ENCODE data around the gene PCYOX1L. TPM values are rescaled to one million over a fixed set of nuclear protein-coding genes. Genes with fewer than 3 reads are reported as not detected.

Gene PCYOX1L
- total RNA-seq, 1 experiment from 2014 or later = 15.9 TPM

DNA sequence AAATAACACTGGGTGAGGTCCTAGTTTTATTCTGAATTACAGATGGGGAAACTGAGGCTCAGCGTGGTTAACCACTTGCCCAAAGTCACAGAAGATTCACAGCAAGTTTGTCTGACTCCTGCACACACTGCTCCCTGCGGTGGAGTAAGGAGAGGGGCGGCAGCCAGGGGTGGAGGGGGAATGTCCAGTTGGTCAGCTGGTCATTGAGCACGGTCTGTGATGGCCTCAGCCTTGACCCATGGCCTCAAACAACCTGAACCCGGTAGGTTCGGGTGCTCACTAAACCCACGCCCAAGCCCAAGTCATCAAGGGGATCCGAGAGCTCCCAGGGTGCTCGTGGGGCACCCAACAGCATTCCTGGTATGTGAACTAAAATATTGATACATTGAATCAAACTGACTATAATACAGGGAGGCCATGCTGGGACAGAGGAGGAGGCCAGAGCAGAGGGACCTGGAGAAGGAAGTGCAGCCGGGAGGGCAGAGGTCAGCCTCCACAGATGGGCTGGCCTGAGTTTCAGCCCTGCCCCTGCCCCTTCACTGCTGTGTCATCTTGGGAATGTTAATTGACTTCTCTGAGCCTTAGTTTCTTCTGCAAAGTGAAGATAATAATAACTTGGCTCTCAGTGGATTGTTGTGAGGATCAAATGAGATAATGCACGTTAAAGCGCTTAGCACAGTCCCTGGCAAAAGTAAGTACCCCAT is 24.8 kb downstream of the PCYOX1L start:
- DNase-seq (ENCODE audit: low read depth, low spot score) (no peak), ATAC-seq (no peak)
- BruUV-seq (replicated peaks) = no TSS peak
- intact Hi-C loops (cut with micrococcal nuclease) = loop anchor here (1.0 to 2.0 kb wide), 3 partner anchors 49 to 236 kb away; no protein-coding TSS in a partner anchor
- ChIA-PET CTCF (interaction anchor here (0.6 to 2.6 kb wide), 13 partner anchors 8 to 236 kb away, joined by 3 to 20 read pairs (median 6); partner anchors contain the start of gene PCYOX1L), RAD21 (ENCODE audit: low non-redundant PET in 1 of 2, low total read pairs in 2 of 2, uncharacterized antibody in 2 of 2, unreplicated experiment in 2 of 2) (interaction anchor here in 1 of 2 experiments (1.0 to 2.2 kb wide), 2 partner anchors 52 to 236 kb away, joined by 4 to 8 read pairs; no protein-coding TSS in a partner anchor), POLR2A (no interaction called here)
- H3K27ac ChIP-seq (ENCODE audit: low read depth, low read length) = no peak overlapping the region
- H3K9ac ChIP-seq (ENCODE audit: low read length) = no peak overlapping the region
- H3K4me3 ChIP-seq (replicated peaks in 1 of 2; ENCODE audit: low read depth in 1 of 2, low read length in 2 of 2) = no peak overlapping the region
- no peak overlapping the region for H3K4me2 ChIP-seq (ENCODE audit: low read length)
- H2AFZ ChIP-seq (ENCODE audit: low read depth, low read length, poor library complexity, severe bottlenecking) = no peak overlapping the region
- H3K9me3 ChIP-seq (ENCODE audit: control insufficient read depth in 1 of 2, insufficient read depth in 1 of 2, low read depth in 1 of 2, low read length in 2 of 2) = no peaks in the 10 kb centered on the region
- H3K9me2 ChIP-seq (ENCODE audit: insufficient read depth) = no peaks in the 10 kb centered on the region
- no peaks in the 10 kb centered on the region for H4K20me1 ChIP-seq (ENCODE audit: insufficient read depth)
- no peaks in the 10 kb centered on the region for H3K27me3 ChIP-seq (ENCODE audit: insufficient read depth, low read length)
- H3K4me1 ChIP-seq (ENCODE audit: control insufficient read depth in 1 of 2, insufficient read depth in 2 of 2, low read length in 2 of 2) = peaks cover 0 to 6% of the 10 kb centered on the region in 2 experiments; a peak in 2 of 4 replicates
- TF ChIP-seq, protein P1, sequence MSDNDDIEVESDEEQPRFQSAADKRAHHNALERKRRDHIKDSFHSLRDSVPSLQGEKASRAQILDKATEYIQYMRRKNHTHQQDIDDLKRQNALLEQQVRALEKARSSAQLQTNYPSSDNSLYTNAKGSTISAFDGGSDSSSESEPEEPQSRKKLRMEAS (IDR thresholded peaks at IDR 0.05) = no peak
- no peak for TF ChIP-seq FOSL1 (IDR thresholded peaks at IDR 0.05; ENCODE audit: low read depth)
- no peak for TF ChIP-seq POLR2AphosphoS5 (IDR thresholded peaks at IDR 0.05; ENCODE audit: low read depth, low read length)
- TF ChIP-seq EGR1 (IDR thresholded peaks at IDR 0.05; ENCODE audit: low read depth) = no peak
- no peak for TF ChIP-seq POLR2A (IDR thresholded peaks at IDR 0.05; ENCODE audit: borderline replicate concordance, extremely low read depth, insufficient read depth, insufficient read length)
- no peaks in the 10 kb centered on the region for H3K79me2 ChIP-seq (ENCODE audit: insufficient read depth, low read length)
- H3K36me3 ChIP-seq (ENCODE audit: control insufficient read depth in 1 of 2, insufficient read depth in 2 of 2, low read length in 2 of 2) = no peaks in the 10 kb centered on the region

DNA sequence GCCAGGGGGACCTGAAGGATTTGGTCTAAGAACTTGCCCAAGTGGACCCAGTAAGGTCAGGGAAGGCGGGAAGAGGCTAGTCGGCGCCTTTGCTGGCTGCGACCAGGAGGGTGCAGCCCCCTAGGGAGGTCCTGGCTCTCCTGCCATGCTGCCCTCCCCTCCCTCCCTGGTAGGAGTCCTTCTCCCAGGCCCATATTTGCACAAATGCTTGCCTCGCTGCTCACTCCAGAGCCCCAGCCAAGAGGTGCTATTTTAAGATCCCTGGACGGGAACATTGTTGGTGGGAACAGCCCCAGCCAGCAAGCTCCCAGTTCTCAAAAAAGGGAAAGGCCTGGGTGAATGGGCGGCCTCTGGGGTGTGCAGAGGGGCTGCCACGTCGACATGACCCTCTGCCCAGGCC is 25.6 kb downstream of the PCYOX1L start:
- H3K4me3 ChIP-seq (replicated peaks in 1 of 2; ENCODE audit: low read depth in 1 of 2, low read length in 2 of 2) = no peak overlapping the region
- no peaks in the 10 kb centered on the region for H3K79me2 ChIP-seq (ENCODE audit: insufficient read depth, low read length)
- DNase-seq (ENCODE audit: low read depth, low spot score) (no peak), ATAC-seq (no peak)
- H3K9ac ChIP-seq (ENCODE audit: low read length) = no peak overlapping the region
- H4K20me1 ChIP-seq (ENCODE audit: insufficient read depth) = no peaks in the 10 kb centered on the region
- ChIA-PET POLR2A (no interaction called here), RAD21 (ENCODE audit: low non-redundant PET in 1 of 2, low total read pairs in 2 of 2, uncharacterized antibody in 2 of 2, unreplicated experiment in 2 of 2) (interaction anchor here in 1 of 2 experiments (2.2 kb wide), 1 partner anchor 51 kb away, joined by 8 read pairs; no protein-coding TSS in a partner anchor), CTCF (interaction anchor here (1.4 to 2.1 kb wide), 2 partner anchors 62 to 181 kb away, joined by 5 to 8 read pairs; no protein-coding TSS in a partner anchor)
- BruUV-seq (replicated peaks) = no TSS peak
- intact Hi-C loops (cut with micrococcal nuclease) = loop anchor here (2.0 kb wide), 1 partner anchor 235 kb away; no protein-coding TSS in a partner anchor
- H3K27me3 ChIP-seq (ENCODE audit: insufficient read depth, low read length) = no peaks in the 10 kb centered on the region
- no peaks in the 10 kb centered on the region for H3K9me3 ChIP-seq (ENCODE audit: control insufficient read depth in 1 of 2, insufficient read depth in 1 of 2, low read depth in 1 of 2, low read length in 2 of 2)
- peaks cover 0 to 6% of the 10 kb centered on the region in 2 experiments; a peak in 2 of 4 replicates for H3K4me1 ChIP-seq (ENCODE audit: control insufficient read depth in 1 of 2, insufficient read depth in 2 of 2, low read length in 2 of 2)
- H3K9me2 ChIP-seq (ENCODE audit: insufficient read depth) = no peaks in the 10 kb centered on the region
- no peak overlapping the region for H2AFZ ChIP-seq (ENCODE audit: low read depth, low read length, poor library complexity, severe bottlenecking)
- H3K4me2 ChIP-seq (ENCODE audit: low read length) = no peak overlapping the region
- H3K36me3 ChIP-seq (ENCODE audit: control insufficient read depth in 1 of 2, insufficient read depth in 2 of 2, low read length in 2 of 2) = no peaks in the 10 kb centered on the region
- H3K27ac ChIP-seq (ENCODE audit: low read depth, low read length) = no peak overlapping the region
- TF ChIP-seq EZH2phosphoT487 (IDR thresholded peaks at IDR 0.05; ENCODE audit: borderline replicate concordance) (no peak), FOSL1 (IDR thresholded peaks at IDR 0.05; ENCODE audit: low read depth) (no peak), CEBPB (IDR thresholded peaks at IDR 0.05; ENCODE audit: low read depth) (no peak), SP1 (IDR thresholded peaks at IDR 0.05; ENCODE audit: low read depth) (no peak), POLR2AphosphoS5 (IDR thresholded peaks at IDR 0.05; ENCODE audit: low read depth, low read length) (no peak), EGR1 (IDR thresholded peaks at IDR 0.05; ENCODE audit: low read depth) (no peak), ZNF274 (IDR thresholded peaks at IDR 0.05; ENCODE audit: low read depth, low read length) (no peak), EZH2 (IDR thresholded peaks at IDR 0.05) (no peak), SRF (IDR thresholded peaks at IDR 0.05; ENCODE audit: low read depth) (no peak), POLR2A (IDR thresholded peaks at IDR 0.05; ENCODE audit: borderline replicate concordance, extremely low read depth, insufficient read depth, insufficient read length) (no peak)
- TF ChIP-seq, protein P2, sequence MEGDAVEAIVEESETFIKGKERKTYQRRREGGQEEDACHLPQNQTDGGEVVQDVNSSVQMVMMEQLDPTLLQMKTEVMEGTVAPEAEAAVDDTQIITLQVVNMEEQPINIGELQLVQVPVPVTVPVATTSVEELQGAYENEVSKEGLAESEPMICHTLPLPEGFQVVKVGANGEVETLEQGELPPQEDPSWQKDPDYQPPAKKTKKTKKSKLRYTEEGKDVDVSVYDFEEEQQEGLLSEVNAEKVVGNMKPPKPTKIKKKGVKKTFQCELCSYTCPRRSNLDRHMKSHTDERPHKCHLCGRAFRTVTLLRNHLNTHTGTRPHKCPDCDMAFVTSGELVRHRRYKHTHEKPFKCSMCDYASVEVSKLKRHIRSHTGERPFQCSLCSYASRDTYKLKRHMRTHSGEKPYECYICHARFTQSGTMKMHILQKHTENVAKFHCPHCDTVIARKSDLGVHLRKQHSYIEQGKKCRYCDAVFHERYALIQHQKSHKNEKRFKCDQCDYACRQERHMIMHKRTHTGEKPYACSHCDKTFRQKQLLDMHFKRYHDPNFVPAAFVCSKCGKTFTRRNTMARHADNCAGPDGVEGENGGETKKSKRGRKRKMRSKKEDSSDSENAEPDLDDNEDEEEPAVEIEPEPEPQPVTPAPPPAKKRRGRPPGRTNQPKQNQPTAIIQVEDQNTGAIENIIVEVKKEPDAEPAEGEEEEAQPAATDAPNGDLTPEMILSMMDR (IDR thresholded peaks at IDR 0.05 in 2 of 3, conservative IDR thresholded peaks at IDR 0.05 in 1 of 3; ENCODE audit: borderline replicate concordance in 1 of 3, insufficient read depth in 1 of 3, low read depth in 2 of 3, low read length in 2 of 3) = no peak
- TF ChIP-seq, protein P3, sequence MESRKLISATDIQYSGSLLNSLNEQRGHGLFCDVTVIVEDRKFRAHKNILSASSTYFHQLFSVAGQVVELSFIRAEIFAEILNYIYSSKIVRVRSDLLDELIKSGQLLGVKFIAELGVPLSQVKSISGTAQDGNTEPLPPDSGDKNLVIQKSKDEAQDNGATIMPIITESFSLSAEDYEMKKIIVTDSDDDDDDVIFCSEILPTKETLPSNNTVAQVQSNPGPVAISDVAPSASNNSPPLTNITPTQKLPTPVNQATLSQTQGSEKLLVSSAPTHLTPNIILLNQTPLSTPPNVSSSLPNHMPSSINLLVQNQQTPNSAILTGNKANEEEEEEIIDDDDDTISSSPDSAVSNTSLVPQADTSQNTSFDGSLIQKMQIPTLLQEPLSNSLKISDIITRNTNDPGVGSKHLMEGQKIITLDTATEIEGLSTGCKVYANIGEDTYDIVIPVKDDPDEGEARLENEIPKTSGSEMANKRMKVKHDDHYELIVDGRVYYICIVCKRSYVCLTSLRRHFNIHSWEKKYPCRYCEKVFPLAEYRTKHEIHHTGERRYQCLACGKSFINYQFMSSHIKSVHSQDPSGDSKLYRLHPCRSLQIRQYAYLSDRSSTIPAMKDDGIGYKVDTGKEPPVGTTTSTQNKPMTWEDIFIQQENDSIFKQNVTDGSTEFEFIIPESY (IDR thresholded peaks at IDR 0.05; ENCODE audit: extremely low read depth, insufficient replicate concordance, low read length) = no peak
- TF ChIP-seq, protein P1 (IDR thresholded peaks at IDR 0.05) = no peak
